Prostate gland (tissue), 2 donors: Measurements from ENCODE around the gene CLDN34. TPM values are rescaled to one million over a fixed set of nuclear protein-coding genes. Genes with fewer than 3 reads are reported as not detected.

Experiments
- DNase-seq: peaks from one replicate; pipeline ENCODE4 v3.0.0-alpha.2; 2019; ENCODE audit warnings: low spot score
- H3K27ac ChIP-seq, 2 donors: fragments of 200-600 bp; sonication (generic); 2 replicates each; pipeline ENCODE4 v1.5.1; 2017 to 2019
- H3K27me3 ChIP-seq: fragments of 200-600 bp; sonication (generic); replicated peaks from 2 replicates; pipeline ENCODE4 v1.5.1; 2019; ENCODE audit not compliant: insufficient read depth
- H3K36me3 ChIP-seq, 2 donors: fragments of 200-600 bp; sonication (generic); 1 replicate in 1 of 2; 2 replicates in 1 of 2; pipeline versions ENCODE4 v1.5.1 to v1.8.1; 2017 to 2019
- H3K4me1 ChIP-seq: fragments of 200-600 bp; sonication (generic); replicated peaks from 2 replicates; pipeline ENCODE4 v1.5.1; 2019
- H3K4me3 ChIP-seq, 2 donors: fragments of 200-600 bp; sonication (generic); 2 replicates each; pipeline ENCODE4 v1.5.1; 2017 to 2019
- H3K9me3 ChIP-seq: fragments of 200-600 bp; sonication (generic); 2 replicates; pipeline ENCODE4 v1.5.1; 2017
- POLR2A ChIP-seq: fragments of 450-650 bp; IDR thresholded peaks from one replicate; pipeline ENCODE4 v1.6.1; 2016; ENCODE audit warnings: antibody characterized with exemption, mild to moderate bottlenecking
- POLR2AphosphoS5 ChIP-seq: sonication (generic); formaldehyde crosslinking; IDR thresholded peaks from one replicate; pipeline ENCODE4 v1.6.1; 2017; ENCODE audit warnings: antibody characterized with exemption
- whole genome bisulfite sequencing: methylation state at CpG from one replicate; pipeline ENCODE4 v1.1.5; 2018; 5-methylcytosine and 5-hydroxymethylcytosine counted together
- intact Hi-C: fragments of 100-400 bp; cut with DNase I; formaldehyde crosslinking; loops from one replicate; pipeline ENCODE4 v1.14.2; 2022
- total RNA-seq, 2 donors: library from RNA; depleted of rRNA; stranded (reverse); fragments of >200 nt; gene quantifications; one replicate each; pipeline ENCODE4 v1.1.0, GENCODE V29; 2016
- TF ChIP-seq, protein P1 (sequence below), 4 experiments: fragments of 200-600 bp in 2 of 4; fragments of 450-650 bp in 2 of 4; sonication (generic) in 2 of 4; IDR thresholded peaks; 1 replicate in 3 of 4; 2 replicates in 1 of 4; pipeline ENCODE4 v1.5.1; 2016 to 2019; ENCODE audit warnings: antibody characterized with exemption in 4 of 4, mild to moderate bottlenecking in 2 of 4, moderate library complexity in 2 of 4

The CLDN34 gene
- total RNA-seq, 2 donors from 2014 or later, result 0.36 TPM; not detected in 1

DNA sequence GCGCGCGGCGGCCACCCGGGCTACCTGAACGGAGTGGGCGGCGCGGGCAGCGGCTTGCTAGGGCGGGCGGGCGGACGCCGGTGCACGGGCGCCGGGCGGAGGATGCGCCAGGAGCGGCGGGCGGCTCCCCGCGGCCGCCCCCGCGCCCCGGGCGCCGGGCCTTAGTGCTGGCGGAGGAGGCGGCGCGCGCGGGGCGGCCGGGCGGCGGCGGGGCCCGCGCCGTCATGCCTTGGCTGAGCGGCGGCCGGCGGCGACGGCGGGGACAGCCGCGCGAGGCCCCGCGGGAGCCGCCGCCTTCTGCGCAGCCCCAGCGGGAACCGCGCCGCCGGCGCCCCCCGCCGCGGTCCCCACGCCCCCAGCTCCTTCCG, 48.2 kb downstream of the CLDN34 start:
- Histone ChIP-seq H3K27ac (peak overlapping the region in 1 of 2 donors; percentile 86), H3K9me3 (no peaks in the 10 kb centered on the region), H3K4me1 (no peaks in the 10 kb centered on the region), H3K36me3 (no peaks in the 10 kb centered on the region), H3K4me3 (peak overlapping the region; percentile 44 to 47), H3K27me3 (no peaks in the 10 kb centered on the region)
- intact Hi-C loops, result loop anchor here (5.0 kb wide), 1 partner anchor 92 kb away; no protein-coding TSS in a partner anchor
- DNase-seq, result no peak
- no CpG with 5 or more reads among the region's 71 CpGs for WGBS
- TF ChIP-seq POLR2A, result no peak
- TF ChIP-seq, protein P1, sequence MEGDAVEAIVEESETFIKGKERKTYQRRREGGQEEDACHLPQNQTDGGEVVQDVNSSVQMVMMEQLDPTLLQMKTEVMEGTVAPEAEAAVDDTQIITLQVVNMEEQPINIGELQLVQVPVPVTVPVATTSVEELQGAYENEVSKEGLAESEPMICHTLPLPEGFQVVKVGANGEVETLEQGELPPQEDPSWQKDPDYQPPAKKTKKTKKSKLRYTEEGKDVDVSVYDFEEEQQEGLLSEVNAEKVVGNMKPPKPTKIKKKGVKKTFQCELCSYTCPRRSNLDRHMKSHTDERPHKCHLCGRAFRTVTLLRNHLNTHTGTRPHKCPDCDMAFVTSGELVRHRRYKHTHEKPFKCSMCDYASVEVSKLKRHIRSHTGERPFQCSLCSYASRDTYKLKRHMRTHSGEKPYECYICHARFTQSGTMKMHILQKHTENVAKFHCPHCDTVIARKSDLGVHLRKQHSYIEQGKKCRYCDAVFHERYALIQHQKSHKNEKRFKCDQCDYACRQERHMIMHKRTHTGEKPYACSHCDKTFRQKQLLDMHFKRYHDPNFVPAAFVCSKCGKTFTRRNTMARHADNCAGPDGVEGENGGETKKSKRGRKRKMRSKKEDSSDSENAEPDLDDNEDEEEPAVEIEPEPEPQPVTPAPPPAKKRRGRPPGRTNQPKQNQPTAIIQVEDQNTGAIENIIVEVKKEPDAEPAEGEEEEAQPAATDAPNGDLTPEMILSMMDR (IDR thresholded peaks at IDR 0.05), result no peak

DNA sequence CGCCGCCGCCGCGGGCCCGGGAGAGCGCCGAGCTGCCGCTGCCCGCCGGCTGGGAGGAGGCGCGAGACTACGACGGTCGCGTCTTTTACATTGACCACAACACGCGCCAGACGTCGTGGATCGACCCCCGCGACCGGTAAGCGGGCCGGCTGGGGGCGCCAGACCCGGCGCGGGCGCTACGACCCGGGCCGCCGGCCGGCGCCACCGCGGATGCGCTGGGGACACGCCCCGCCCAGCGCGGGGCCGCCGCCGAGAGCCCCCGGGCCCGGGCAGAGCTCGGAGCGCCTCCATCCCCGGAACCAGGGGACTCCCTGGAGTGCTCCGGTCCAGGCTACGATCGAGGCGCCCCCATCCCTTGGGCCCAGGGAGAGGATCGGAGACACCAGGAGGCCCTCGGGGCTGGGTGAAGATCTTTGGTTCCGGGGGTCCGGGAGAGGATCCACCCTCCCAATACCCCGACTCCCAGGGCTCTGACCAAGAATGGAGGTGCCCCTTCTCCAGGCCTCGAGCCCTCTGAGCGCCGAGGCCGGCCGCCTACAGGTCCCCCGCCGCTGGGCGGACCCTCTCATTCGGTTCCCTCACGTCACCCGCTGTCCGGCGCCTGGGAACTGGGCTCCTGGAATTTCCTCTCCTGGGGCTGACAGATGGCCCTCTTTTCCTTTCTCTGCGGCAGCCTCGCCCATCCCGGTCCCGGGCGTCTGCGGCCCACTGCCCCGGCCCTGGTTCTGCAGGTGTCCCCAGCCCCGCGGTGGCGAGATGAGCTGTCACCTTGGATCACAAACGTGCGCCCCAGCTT, 48.8 kb downstream of the CLDN34 start:
- Histone ChIP-seq H3K4me3 (peak overlapping the region; percentile 43 to 47), H3K9me3 (no peaks in the 10 kb centered on the region), H3K4me1 (no peaks in the 10 kb centered on the region), H3K36me3 (no peaks in the 10 kb centered on the region), H3K27me3 (no peaks in the 10 kb centered on the region), H3K27ac (peak overlapping the region; percentile 85 to 86)
- 2% methylated on average over 16 of the region's 87 CpGs for WGBS
- TF ChIP-seq, protein P1 (IDR thresholded peaks at IDR 0.05), result peak in 1 of 4 experiments; percentile 10
- TF ChIP-seq POLR2A, result no peak
- intact Hi-C loops, result loop anchor here (5.0 kb wide), 1 partner anchor 91 kb away; no protein-coding TSS in a partner anchor
- peak; percentile 8 for DNase-seq

DNA sequence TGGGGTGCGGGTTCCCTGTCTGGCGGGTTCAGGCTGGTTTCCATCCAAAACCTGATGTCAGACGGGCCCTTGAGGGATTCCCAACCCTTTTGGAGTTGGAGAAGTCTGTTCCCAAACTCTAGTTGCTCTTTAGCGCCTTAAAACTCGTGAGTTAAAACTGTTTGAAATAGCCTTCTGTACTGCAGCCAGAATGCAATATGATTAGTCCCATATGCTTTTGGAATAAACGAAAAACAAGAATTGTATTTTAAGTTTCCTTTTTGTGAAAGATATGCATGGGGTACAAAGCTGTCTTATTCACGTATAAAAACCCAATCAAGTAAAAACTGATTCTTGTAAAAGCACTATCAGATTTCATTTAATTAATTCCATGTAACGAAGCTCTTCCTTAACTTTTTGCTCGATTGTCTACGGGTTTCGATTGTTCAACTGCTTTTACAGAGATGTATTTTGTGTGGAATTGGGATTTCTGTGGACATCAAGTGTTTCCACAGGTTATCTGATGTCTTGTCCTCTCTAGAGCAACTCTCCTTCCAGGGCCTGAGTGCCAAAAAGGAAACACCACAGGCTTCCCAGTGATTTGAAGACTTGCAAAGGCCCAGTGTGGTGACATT, 49.5 kb downstream of the CLDN34 start:
- H3K27me3 ChIP-seq, result no peaks in the 10 kb centered on the region
- under 1% methylated on average over 9 of the region's 11 CpGs for WGBS
- H3K9me3 ChIP-seq, result no peaks in the 10 kb centered on the region
- peak overlapping the region; percentile 85 to 86 for H3K27ac ChIP-seq
- H3K4me1 ChIP-seq, result no peaks in the 10 kb centered on the region
- TF ChIP-seq, protein P1 (IDR thresholded peaks at IDR 0.05), result no peak
- no peak for TF ChIP-seq POLR2AphosphoS5
- no peak for TF ChIP-seq POLR2A
- H3K4me3 ChIP-seq, result peak overlapping the region; percentile 43 to 47
- no peaks in the 10 kb centered on the region for H3K36me3 ChIP-seq
- intact Hi-C loops, result loop anchor here (5.0 kb wide), 1 partner anchor 91 kb away; no protein-coding TSS in a partner anchor
- DNase-seq, result peak; percentile 12

DNA sequence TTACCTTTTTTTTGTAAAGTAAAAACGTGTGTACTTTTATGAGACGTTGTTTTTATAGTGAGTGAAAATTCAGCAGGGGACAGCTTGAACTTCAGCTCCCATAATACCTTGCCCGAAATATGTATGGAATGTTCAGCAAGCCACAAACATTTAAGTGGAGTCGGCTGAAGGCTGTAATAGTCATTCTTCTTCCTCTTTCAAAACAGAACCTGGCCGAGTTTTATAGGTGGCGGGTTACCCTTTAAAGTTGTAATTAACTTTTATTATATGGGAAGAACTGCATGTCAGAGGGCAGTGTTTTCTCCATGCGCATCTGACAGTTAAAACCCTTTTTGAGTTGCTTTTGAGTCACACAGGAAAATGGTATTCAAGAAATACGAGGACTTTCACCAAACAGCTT, 50.7 kb downstream of the CLDN34 start:
- H3K36me3 ChIP-seq, result no peaks in the 10 kb centered on the region
- H3K4me3 ChIP-seq, result no peak overlapping the region
- H3K9me3 ChIP-seq, result no peaks in the 10 kb centered on the region
- intact Hi-C loops, result loop anchor here (5.0 kb wide), 1 partner anchor 89 kb away; no protein-coding TSS in a partner anchor
- peak overlapping the region; percentile 85 to 86 for H3K27ac ChIP-seq
- H3K4me1 ChIP-seq, result no peaks in the 10 kb centered on the region
- no peaks in the 10 kb centered on the region for H3K27me3 ChIP-seq
- peak; percentile 52 for DNase-seq
- WGBS, result 14% methylated on average over 8 of the region's 8 CpGs
- peak; percentile 74 for TF ChIP-seq POLR2AphosphoS5
- TF ChIP-seq, protein P1 (IDR thresholded peaks at IDR 0.05), result peak in 1 of 4 experiments; percentile 15
- TF ChIP-seq POLR2A, result no peak

Other genes with a start within 250 kb of the CLDN34 start
- gene GPR143, start 201.5 kb upstream of the CLDN34 start, total RNA-seq, result 1 to 10 TPM; 2.4 to 3.1 TPM
- 10 to 100 TPM; 36.8 to 71.3 TPM for gene SHROOM2, start 180.9 kb upstream of the CLDN34 start, total RNA-seq
- gene CLCN4, start 189.6 kb downstream of the CLDN34 start, total RNA-seq, result 10 to 100 TPM in 1 of 2 donors, under 1 TPM in 1; 0.50 to 15.3 TPM